ENCODE measurements around the gene ETHE1.
"Not testable (repeated sequence)": the region's sequence is repeated elsewhere in the genome, so short reads cannot be mapped to it uniquely, and the experiment has no call there.

The ETHE1 gene

GRCh38 chr19:43555185-43555770 is 28.3 kb upstream of the ETHE1 start:
- H3K27me3 ChIP-seq, result no peaks in the 10 kb centered on the region
- H3K9me3 ChIP-seq (replicated peaks in 1 of 11), result no peaks in the 10 kb centered on the region
- peak overlapping the region in 8 of 11 experiments; percentile 9 to 71 (median 56); a peak in 8 of 22 replicates for H3K9ac ChIP-seq
- no peak for TF ChIP-seq Cebpa-rat (IDR thresholded peaks at IDR 0.05)
- H4K20me1 ChIP-seq, result peaks cover 0 to 12% (median 0%) of the 10 kb centered on the region in 11 experiments; a peak in 2 of 22 replicates
- peak overlapping the region in 6 of 11 experiments; percentile 3 to 42 (median 28); a peak in 6 of 22 replicates for H3K4me2 ChIP-seq
- peaks cover 36 to 65% (median 53%) of the 10 kb centered on the region in 10 experiments for H3K4me1 ChIP-seq
- peaks cover 64 to 94% (median 77%) of the 10 kb centered on the region in 11 experiments for H3K36me3 ChIP-seq
- H3K4me3 ChIP-seq, result no peak overlapping the region
- peak overlapping the region in 5 of 11 experiments; percentile 56 to 78 (median 74); a peak in 11 of 22 replicates for H3K27ac ChIP-seq

- H3K9ac ChIP-seq, result peak overlapping the region in 9 of 11 experiments; percentile 9 to 71 (median 59); a peak in 14 of 22 replicates
- H3K4me3 ChIP-seq, result no peak overlapping the region
- H3K36me3 ChIP-seq, result peaks cover 66 to 94% (median 82%) of the 10 kb centered on the region in 11 experiments
- no peak for TF ChIP-seq Cebpa-rat (IDR thresholded peaks at IDR 0.05)
- H3K9me3 ChIP-seq (replicated peaks in 1 of 11), result no peaks in the 10 kb centered on the region
- peaks cover 0 to 12% (median 0%) of the 10 kb centered on the region in 11 experiments; a peak in 2 of 22 replicates for H4K20me1 ChIP-seq
- peak overlapping the region in 9 of 11 experiments; percentile 1 to 78 (median 56); a peak in 17 of 22 replicates for H3K27ac ChIP-seq
- H3K27me3 ChIP-seq, result no peaks in the 10 kb centered on the region
- H3K4me1 ChIP-seq, result peaks cover 29 to 56% (median 44%) of the 10 kb centered on the region in 10 experiments
- peak overlapping the region in 7 of 11 experiments; percentile 1 to 78 (median 35); a peak in 8 of 22 replicates for H3K4me2 ChIP-seq
Observed at GRCh38 chr19:43554317-43554895, 27.4 kb upstream of the ETHE1 start.

- Histone ChIP-seq H3K9me3 (replicated peaks in 1 of 11) (no peaks in the 10 kb centered on the region), H3K9ac (peak overlapping the region in 10 of 11 experiments; percentile 38 to 71 (median 60); a peak in 10 of 22 replicates), H4K20me1 (peaks cover 0 to 12% (median 0%) of the 10 kb centered on the region in 11 experiments; a peak in 2 of 22 replicates), H3K4me1 (peaks cover 29 to 56% (median 43%) of the 10 kb centered on the region in 10 experiments), H3K4me3 (no peak overlapping the region), H3K36me3 (peaks cover 74 to 94% (median 84%) of the 10 kb centered on the region in 11 experiments), H3K27ac (peak overlapping the region in 9 of 11 experiments; percentile 44 to 78 (median 69); a peak in 16 of 22 replicates), H3K4me2 (peak overlapping the region in 3 of 11 experiments; percentile 58 to 78 (median 71); a peak in 2 of 22 replicates), H3K27me3 (no peaks in the 10 kb centered on the region)
- no peak for TF ChIP-seq Cebpa-rat (IDR thresholded peaks at IDR 0.05)
Observed at GRCh38 chr19:43553656-43554055, 26.7 kb upstream of the ETHE1 start.

- TF ChIP-seq Cebpa-rat (IDR thresholded peaks at IDR 0.05), result no peak
- peaks cover 0 to 12% (median 0%) of the 10 kb centered on the region in 11 experiments; a peak in 2 of 22 replicates for H4K20me1 ChIP-seq
- H3K4me3 ChIP-seq, result no peak overlapping the region
- H3K27ac ChIP-seq, result peak overlapping the region in 10 of 11 experiments; percentile 17 to 78 (median 68); a peak in 19 of 22 replicates
- peaks cover 65 to 87% (median 76%) of the 10 kb centered on the region in 11 experiments for H3K36me3 ChIP-seq
- H3K9ac ChIP-seq, result peak overlapping the region; percentile 38 to 71 (median 62); a peak in 19 of 22 replicates
- no peaks in the 10 kb centered on the region for H3K9me3 ChIP-seq (replicated peaks in 1 of 11)
- H3K4me1 ChIP-seq, result peaks cover 23 to 49% (median 37%) of the 10 kb centered on the region in 10 experiments
- H3K4me2 ChIP-seq, result peak overlapping the region in 9 of 11 experiments; percentile 47 to 78 (median 58); a peak in 18 of 22 replicates
- no peaks in the 10 kb centered on the region for H3K27me3 ChIP-seq
Observed at GRCh38 chr19:43552616-43553015, 25.6 kb upstream of the ETHE1 start.

GRCh38 chr19:43552198-43552450 is 25.1 kb upstream of the ETHE1 start:
- Histone ChIP-seq H4K20me1 (peaks cover 0 to 12% (median 0%) of the 10 kb centered on the region in 11 experiments; a peak in 2 of 22 replicates), H3K36me3 (peaks cover 60 to 87% (median 80%) of the 10 kb centered on the region in 11 experiments), H3K27ac (peak overlapping the region in 8 of 11 experiments; percentile 56 to 78 (median 72); a peak in 15 of 22 replicates), H3K4me3 (no peak overlapping the region), H3K9ac (peak overlapping the region in 8 of 11 experiments; percentile 38 to 71 (median 65); a peak in 12 of 22 replicates), H3K4me1 (peaks cover 18 to 44% (median 35%) of the 10 kb centered on the region in 10 experiments; a peak in 19 of 20 replicates), H3K4me2 (peak overlapping the region in 5 of 11 experiments; percentile 56 to 78 (median 61); a peak in 5 of 22 replicates), H3K27me3 (no peaks in the 10 kb centered on the region), H3K9me3 (replicated peaks in 1 of 11) (no peaks in the 10 kb centered on the region)
- no peak for TF ChIP-seq Cebpa-rat (IDR thresholded peaks at IDR 0.05)

- H3K4me2 ChIP-seq, result peak overlapping the region in 3 of 11 experiments; percentile 58 to 78 (median 71); a peak in 3 of 22 replicates
- peak overlapping the region in 8 of 11 experiments; percentile 56 to 78 (median 72); a peak in 15 of 22 replicates for H3K27ac ChIP-seq
- H3K9ac ChIP-seq, result peak overlapping the region in 8 of 11 experiments; percentile 38 to 71 (median 65); a peak in 12 of 22 replicates
- H3K9me3 ChIP-seq (replicated peaks in 1 of 11), result no peaks in the 10 kb centered on the region
- no peaks in the 10 kb centered on the region for H3K27me3 ChIP-seq
- H3K4me3 ChIP-seq, result no peak overlapping the region
- H4K20me1 ChIP-seq, result peaks cover 0 to 12% (median 0%) of the 10 kb centered on the region in 11 experiments; a peak in 2 of 22 replicates
- TF ChIP-seq Cebpa-rat (IDR thresholded peaks at IDR 0.05), result no peak
- peaks cover 62 to 87% (median 82%) of the 10 kb centered on the region in 11 experiments for H3K36me3 ChIP-seq
- H3K4me1 ChIP-seq, result peaks cover 13 to 44% (median 35%) of the 10 kb centered on the region in 10 experiments; a peak in 19 of 20 replicates
Observed at GRCh38 chr19:43551399-43552197, 24.6 kb upstream of the ETHE1 start.

GRCh38 chr19:43548706-43549105 is 21.7 kb upstream of the ETHE1 start:
- peaks cover 0 to 13% (median 0%) of the 10 kb centered on the region in 11 experiments; a peak in 2 of 22 replicates for H4K20me1 ChIP-seq
- no peaks in the 10 kb centered on the region for H3K9me3 ChIP-seq (replicated peaks in 1 of 11)
- no peak for TF ChIP-seq Cebpa-rat (IDR thresholded peaks at IDR 0.05)
- peaks cover 0 to 46% (median 41%) of the 10 kb centered on the region in 10 experiments; a peak in 18 of 20 replicates for H3K4me1 ChIP-seq
- H3K4me3 ChIP-seq, result no peak overlapping the region
- H3K4me2 ChIP-seq, result no peak overlapping the region
- no peak overlapping the region for H3K9ac ChIP-seq
- H3K36me3 ChIP-seq, result peaks cover 62 to 85% (median 79%) of the 10 kb centered on the region in 11 experiments
- H3K27ac ChIP-seq, result no peak overlapping the region
- H3K27me3 ChIP-seq, result no peaks in the 10 kb centered on the region

- H3K36me3 ChIP-seq, result peaks cover 62 to 85% (median 79%) of the 10 kb centered on the region in 11 experiments
- H3K4me2 ChIP-seq; H4K20me1 ChIP-seq; H3K4me3 ChIP-seq; H3K27me3 ChIP-seq; H3K27ac ChIP-seq; H3K9me3 ChIP-seq (replicated peaks in 1 of 11); H3K9ac ChIP-seq: not testable (repeated sequence)
- H3K4me1 ChIP-seq, result peaks cover 0 to 38% (median 35%) of the 10 kb centered on the region in 10 experiments; a peak in 18 of 20 replicates
Observed at GRCh38 chr19:43547926-43548325, 20.9 kb upstream of the ETHE1 start.

Data from BLaER1 treated with 17β-estradiol and CSF1 and Interleukin-3, amounts not matched to agents 10 nM and 100 nM (cell line).